Stimulated activated CD4-positive, alpha-beta T cell treated with anti-CD3 and anti-CD28 coated beads, TNF-alpha, amount 100 ng/mL, for 1 hour (primary cell): Measurements from ENCODE around the gene EOGT.

ENCODE experiments used
- DNase-seq, 3 donors: peaks; one replicate each; pipeline ENCODE4 v3.0.0-alpha.2; 2020; ENCODE audit warnings: low read depth in 3 of 3, low spot score in 1 of 3

The EOGT gene

GRCh38 chr3:69013253-69014021, at the start of gene EOGT:
TSS of gene EOGT (minus strand) at chr3:69013684. CDS start at chr3:69009846, 3,838 bp downstream.
- peak; percentile 31 to 74 (median 56) for DNase-seq

GRCh38 chr3:69059688-69060087, 46.2 kb upstream of the EOGT start:
- no peak for DNase-seq

DNA sequence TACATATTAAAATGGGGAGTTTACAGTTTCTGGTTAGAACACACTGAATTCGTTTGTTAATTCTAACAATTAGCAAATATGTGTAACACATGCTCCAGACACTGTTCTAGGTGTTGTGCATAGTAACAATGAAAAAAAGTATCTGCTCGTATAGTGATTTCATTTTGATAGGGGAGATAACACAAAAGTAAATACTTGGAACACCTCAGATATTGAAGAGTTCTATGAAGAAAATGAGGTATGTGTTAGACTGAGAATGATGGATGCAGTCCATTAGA, 45.4 kb upstream of the EOGT start:
- no peak for DNase-seq

DNA sequence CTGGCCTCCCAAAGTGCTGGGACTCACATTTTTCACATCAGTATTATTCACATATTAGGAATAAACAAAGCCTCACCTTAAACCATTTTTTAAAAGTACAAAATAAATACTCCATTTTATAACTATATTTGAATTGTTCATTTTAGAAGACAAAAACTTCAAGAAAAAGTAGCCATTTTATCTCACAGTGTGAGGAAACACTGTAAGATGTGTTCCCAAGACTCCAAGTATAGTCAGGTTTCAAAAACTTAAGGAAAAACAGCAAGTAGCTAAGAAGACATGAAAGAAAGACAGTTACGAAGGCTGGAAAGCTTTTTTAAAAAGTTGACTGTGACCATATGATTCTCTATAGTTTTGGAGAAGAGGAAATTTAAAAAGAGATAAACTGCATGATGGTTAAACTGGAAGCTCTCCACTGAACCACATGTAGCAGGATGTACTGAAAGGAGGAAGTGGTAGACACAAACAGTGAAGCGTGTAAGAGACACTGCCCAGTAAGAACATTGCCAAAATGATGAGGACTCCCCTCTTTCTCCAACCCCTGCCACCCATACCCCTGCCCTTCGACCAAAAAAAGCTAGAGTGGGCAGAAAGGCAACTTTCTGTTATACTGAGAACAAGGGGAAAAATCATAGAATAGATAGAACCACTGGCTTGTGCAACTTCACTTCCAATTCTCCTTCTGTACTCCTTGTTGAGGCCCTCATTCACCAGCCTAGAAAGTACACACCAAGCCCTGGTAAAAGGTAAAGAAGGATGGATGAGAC, 44.9 kb upstream of the EOGT start:
- DNase-seq, result no peak

DNA sequence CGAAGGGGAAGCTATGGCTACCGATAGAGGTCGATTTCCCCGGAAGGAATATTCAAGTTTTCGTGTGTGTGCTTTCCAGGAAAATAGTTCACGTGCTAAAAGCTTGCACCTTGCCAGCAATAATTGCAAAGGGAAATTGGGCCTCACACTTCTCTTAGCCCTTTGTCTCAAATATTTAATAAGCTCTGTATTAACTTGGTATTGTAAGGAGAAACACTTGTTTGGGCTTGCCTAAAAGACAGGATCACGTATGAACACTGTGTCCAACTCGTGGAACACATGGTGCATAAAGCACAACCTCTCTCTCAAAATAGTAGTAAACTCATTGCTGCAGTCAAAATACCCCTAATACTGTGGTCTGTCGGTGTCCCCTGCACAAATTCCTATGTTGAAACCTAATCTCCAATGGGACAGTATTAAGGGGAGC, 39.0 kb upstream of the EOGT start:
- no peak for DNase-seq

- peak; percentile 94 for DNase-seq
These were observed 38.4 kb upstream of the EOGT start, which contains the start of gene TMF1 for GRCh38 chr3:69051756-69052471. TSS of gene TMF1 (minus strand) at chr3:69052333. CDS start at chr3:69052086, 247 bp downstream.

DNA sequence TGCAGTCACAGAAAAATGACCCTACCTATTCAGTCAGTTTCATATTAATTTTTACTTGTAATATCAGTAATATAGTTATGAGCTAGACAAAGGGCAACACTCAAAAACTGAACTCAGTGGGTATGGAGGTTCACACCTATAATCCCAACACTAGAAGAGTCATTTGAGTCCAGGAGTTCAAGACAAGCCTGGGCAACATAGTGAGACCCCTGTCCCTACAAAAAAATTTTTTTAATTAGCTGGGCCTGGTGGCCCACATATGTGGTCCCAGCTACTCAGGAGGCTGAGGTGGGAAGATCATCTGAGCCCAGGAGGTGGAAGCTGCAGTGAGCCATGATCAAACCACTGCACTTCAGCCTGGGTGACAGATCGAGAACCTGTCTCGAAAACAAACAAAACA, 35.5 kb upstream of the EOGT start:
- DNase-seq, result no peak

GRCh38 chr3:69044608-69045007, 31.1 kb upstream of the EOGT start:
- no peak for DNase-seq

DNA sequence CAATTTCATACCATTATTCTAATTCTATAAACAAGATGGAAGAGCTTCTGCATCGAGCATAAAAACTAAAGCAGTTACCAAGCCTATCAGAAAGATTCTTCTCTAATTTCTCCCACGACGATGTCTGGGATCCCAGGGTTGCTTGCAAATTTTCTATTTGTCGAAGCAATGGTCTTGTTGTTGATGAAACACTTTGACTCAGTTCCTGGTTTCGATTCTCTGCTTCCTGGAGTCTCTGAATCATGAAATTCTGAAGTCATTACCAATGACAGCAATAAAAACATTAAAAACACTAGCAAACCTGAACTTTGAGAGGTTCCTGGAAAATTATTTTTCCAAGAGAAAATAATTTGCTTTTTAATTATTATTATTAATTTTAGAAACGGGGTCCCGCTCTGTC, 20.0 kb upstream of the EOGT start:
- DNase-seq, result no peak

- DNase-seq, result no peak
These were observed 19.3 kb upstream of the EOGT start for GRCh38 chr3:69032737-69033136.

DNA sequence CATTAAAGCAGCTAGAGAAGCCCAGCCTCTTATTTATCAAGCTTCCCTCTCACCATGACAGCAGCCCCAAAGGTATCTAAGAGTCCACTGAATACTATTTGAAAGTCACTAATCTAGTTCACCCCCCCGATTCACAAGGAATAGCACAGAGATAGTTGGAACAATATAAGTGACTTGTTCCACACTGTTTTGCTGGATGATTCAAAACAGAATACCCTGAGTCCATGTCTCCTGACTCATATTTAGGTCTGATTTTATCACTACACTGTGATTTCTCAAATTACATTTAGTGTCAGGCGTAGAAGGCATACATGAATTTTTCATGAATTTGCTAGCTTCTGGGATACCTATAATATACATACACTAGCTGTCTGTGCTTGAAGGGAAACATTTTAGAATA, 18.7 kb upstream of the EOGT start:
- DNase-seq, result no peak

DNA sequence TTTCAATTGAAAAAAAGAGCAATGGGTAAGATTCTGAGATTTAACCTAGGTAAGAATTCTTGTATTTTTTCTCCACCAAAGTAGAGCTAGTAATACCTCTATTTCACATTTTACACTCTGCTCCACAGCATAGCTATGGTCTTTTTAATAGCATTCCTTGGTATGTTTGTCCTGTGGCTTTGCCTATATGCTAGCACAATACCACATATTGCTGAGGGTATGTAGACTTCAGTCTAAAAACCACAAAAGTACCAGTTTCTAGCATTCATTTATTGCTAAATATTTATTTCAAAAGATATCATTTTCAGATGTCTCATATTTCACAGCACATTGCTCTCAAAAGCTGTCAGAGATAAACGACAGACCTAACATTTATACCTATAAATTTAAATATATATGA, 18.2 kb upstream of the EOGT start:
- no peak for DNase-seq

DNA sequence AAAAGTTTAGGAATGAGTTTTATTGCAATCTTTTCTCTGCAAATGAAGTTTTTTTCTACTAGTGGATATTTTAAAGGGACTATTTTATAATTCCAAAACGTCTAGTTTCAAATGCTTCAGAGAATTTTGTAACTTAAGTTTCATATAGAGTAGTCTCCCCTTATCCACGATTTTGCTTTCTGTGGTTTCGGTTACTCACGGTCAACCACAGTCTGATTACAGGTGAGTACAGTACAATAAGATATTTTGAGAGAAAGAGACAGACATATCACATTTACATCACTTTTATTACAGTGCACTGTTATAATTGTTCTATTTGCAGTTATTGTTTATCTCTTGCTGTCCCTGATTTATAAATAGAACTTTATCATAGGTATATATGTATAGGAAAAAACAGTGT, 7.4 kb upstream of the EOGT start:
- no peak for DNase-seq

GRCh38 chr3:69020424-69020823, 6.9 kb upstream of the EOGT start:
- no peak for DNase-seq

DNA sequence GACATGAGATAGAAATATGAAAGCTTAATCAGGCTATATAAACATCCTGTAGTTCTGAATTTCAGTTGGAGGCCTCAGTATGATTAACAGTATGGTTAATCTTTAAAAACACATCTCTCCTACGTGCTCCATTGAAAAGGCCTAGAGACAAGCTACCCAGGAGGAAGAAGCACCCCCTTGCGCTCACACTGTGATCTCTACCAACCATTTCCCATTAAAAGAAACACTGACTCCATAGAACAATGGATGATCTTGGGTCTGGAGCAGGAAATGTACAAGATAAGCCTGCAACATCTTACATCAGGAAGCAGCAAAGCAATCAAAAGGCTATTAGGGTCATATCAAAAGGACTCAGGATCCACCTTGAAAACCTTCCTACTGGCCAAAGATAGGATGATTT, 3.4 kb upstream of the EOGT start:
- no peak for DNase-seq

DNA sequence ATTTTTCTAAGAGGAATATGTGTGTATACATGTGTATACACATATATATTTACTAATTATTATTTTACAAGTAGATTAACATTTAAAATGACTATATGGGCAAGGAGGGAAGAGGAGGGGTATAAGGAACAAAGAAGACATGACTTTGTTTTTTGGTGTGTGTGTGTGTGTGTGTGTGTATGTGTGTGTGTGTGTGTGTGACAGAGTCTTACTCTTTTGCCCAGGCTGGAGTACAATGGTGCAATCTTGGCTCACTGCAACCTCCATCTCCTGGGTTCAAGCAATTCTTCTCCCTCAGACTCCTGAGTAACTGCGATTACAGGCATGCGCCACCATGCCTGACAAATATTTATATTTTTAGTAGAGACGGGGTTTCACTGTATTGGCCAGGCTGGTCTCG, 2.6 kb upstream of the EOGT start:
- DNase-seq, result no peak

GRCh38 chr3:69014022-69014580, 617 bp upstream of the EOGT start:
- DNase-seq, result no peak

DNA sequence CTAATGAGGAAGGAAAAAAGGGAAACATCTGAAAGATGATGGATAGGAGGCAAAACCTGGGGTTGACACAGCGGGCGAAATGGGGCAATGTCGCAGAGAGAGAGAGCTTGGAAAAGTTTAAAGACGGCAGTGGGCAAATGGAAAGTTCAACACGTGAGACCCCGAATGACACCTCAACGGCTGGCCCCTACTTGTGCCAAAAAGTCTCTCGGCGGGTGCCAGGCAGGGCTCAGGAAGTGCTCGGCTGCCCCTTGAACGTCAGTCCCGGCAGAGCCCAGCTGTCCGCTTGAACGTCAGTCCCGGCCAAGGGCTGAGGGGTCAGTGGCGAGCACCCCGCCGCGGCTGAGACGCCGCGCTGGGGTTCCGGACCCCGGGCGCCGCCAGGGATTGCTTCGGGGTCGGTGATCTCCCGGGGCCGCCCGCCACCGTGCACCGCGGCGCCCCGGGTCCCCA, 658 bp downstream of the EOGT start:
- no peak for DNase-seq

GRCh38 chr3:69012100-69012799, 1.2 kb downstream of the EOGT start:
- DNase-seq, result no peak

DNA sequence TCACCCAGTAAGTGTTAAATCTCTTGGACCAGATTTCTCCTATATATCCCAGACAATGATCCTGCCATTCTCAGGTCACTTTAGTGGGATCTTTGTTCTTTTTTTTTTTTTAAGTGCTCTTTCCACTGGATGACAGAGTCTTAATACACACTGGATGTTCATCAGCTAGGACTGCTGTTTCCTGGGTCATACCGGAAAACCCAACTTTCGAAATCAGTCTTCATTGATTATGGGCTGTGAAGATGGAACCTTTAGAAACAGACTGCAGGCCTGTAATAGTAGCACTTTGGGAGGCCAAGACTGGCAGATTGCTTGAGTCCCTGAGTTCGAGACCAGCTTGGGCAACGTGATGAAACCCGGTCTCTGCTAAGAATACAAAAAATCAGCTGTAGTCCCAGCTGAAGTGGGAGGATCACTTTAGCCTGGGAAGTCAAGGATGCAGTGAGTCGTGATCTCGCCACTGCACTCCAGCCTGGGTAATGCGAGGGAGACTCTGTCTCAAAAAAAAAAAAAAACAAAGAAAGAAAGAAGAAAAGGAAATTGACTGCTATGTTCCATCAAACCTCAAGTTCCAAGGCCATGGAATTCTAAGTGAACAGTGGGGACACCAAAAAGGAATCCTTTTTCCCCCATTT, 2.3 kb downstream of the EOGT start:
- DNase-seq, result no peak
